K562 (cell line): Measurements from ENCODE around the gene SMG6. TPM values are rescaled to one million over a fixed set of nuclear protein-coding genes. Genes with fewer than 3 reads are reported as not detected.

Experiments used
- ATAC-seq: fragments of 200-7000 bp; cut with Tn5 transposase; 3 replicates; pipeline ENCODE4 v1.9.1; 2020; ENCODE audit warnings: moderate library complexity
- BruUV-seq: library from RNA; stranded (reverse); fragments of 400-500 nt; replicated peaks from 2 replicates; lab custom pipeline; 2021; lab: Mats Ljungman, UMichigan
- CTCF ChIA-PET: fragments of 300-600 bp; formaldehyde crosslinking; extraction: SDS; loops from one replicate; lab custom pipeline; 2021; ENCODE audit warnings: low intra/inter-chr PET ratio; lab: Yijun Ruan, JAX
- POLR2A ChIA-PET: fragments of 300-600, 350-650 bp; sonication (Branson Sonifier 250); formaldehyde crosslinking; extraction: SDS; loops from one replicate; lab custom pipeline; 2021; ENCODE audit warnings: antibody characterized with exemption, inconsistent platforms; lab: Yijun Ruan, JAX
- DNase-seq, 4 experiments: peaks; one replicate each; pipeline versions ENCODE4 v3.0.0 to v3.0.0-alpha.2; 2011 to 2018; ENCODE audit warnings: low spot score in 3 of 4, mixed read lengths in 3 of 4; ENCODE audit errors: extremely low read depth in 1 of 4
- FAIRE-seq: peaks from 2 replicates; lab custom pipeline; 2011; peaks lifted over from hg19 to GRCh38; lab: Jason Lieb, UNC
- H2AFZ ChIP-seq: 2 replicates; pipeline ENCODE4 v1.6.0; 2011; ENCODE audit warnings: low read depth, low read length, control low read depth, inconsistent platforms
- H3K27ac ChIP-seq: fragments of 200-600 bp; 3 replicates; pipeline ENCODE4 v1.8.0; 2011; ENCODE audit warnings: low read depth, mild to moderate bottlenecking, control low read depth, inconsistent platforms, low read length, moderate library complexity, mixed read lengths; ENCODE audit errors: extremely low read depth
- H3K27me3 ChIP-seq, 2 experiments: fragments of 300-600 bp in 1 of 2; 2 replicates in 1 of 2; 3 replicates in 1 of 2; pipeline versions ENCODE4 v1.6.0 to v1.8.0; 2011; ENCODE audit warnings: inconsistent platforms in 2 of 2, low read length in 2 of 2, mild to moderate bottlenecking in 1 of 2, mixed read lengths in 1 of 2, moderate library complexity in 1 of 2; ENCODE audit not compliant: control insufficient read depth in 2 of 2, insufficient read depth in 2 of 2
- H3K36me3 ChIP-seq: fragments of 300-600 bp; 3 replicates; pipeline ENCODE4 v1.8.0; 2011; ENCODE audit warnings: mild to moderate bottlenecking, low read length, inconsistent platforms; ENCODE audit not compliant: control insufficient read depth, insufficient read depth
- H3K4me1 ChIP-seq, 2 experiments: fragments of 200-600 bp in 1 of 2; replicated peaks in 1 of 2; 2 replicates in 1 of 2; 3 replicates in 1 of 2; pipeline versions ENCODE4 v1.5.1 to v1.8.0; 2011; ENCODE audit warnings: inconsistent platforms in 2 of 2, low read length in 2 of 2, mild to moderate bottlenecking in 1 of 2, mixed read lengths in 1 of 2, moderate library complexity in 1 of 2; ENCODE audit not compliant: control insufficient read depth in 2 of 2, insufficient read depth in 2 of 2
- H3K4me2 ChIP-seq: 2 replicates; pipeline ENCODE4 v1.6.1; 2011; ENCODE audit warnings: low read length, control low read depth, inconsistent platforms, mixed read lengths; ENCODE audit not compliant: insufficient read depth
- H3K4me3 ChIP-seq: fragments of 200-600 bp; sonication (generic), shearing (Covaris generic); 2 replicates; pipeline ENCODE4 v1.5.1; 2016; ENCODE audit warnings: control low read depth, inconsistent platforms
- H3K79me2 ChIP-seq: fragments of 200-600 bp; 3 replicates; pipeline ENCODE4 v1.8.0; 2011; ENCODE audit warnings: low read length, inconsistent platforms; ENCODE audit not compliant: control insufficient read depth, insufficient read depth
- H3K9ac ChIP-seq, 2 experiments: 2 replicates each; pipeline versions ENCODE4 v1.6.0 to v1.6.1; 2011; ENCODE audit warnings: low read depth in 2 of 2, low read length in 2 of 2, control low read depth in 1 of 2, inconsistent platforms in 1 of 2, mild to moderate bottlenecking in 1 of 2, mixed read lengths in 1 of 2; ENCODE audit not compliant: insufficient read depth in 1 of 2
- H3K9me1 ChIP-seq: one replicate; pipeline ENCODE4 v1.6.0; 2011; ENCODE audit warnings: inconsistent platforms, mild to moderate bottlenecking, low read length, moderate library complexity; ENCODE audit not compliant: control insufficient read depth, insufficient read depth
- H3K9me3 ChIP-seq: replicated peaks from 2 replicates; pipeline ENCODE4 v1.5.1; 2011; ENCODE audit warnings: low read depth, low read length, inconsistent platforms; ENCODE audit not compliant: control insufficient read depth, insufficient read depth
- H4K20me1 ChIP-seq: replicated peaks from 2 replicates; pipeline ENCODE4 v1.6.1; 2011; ENCODE audit warnings: low read length, inconsistent platforms, mixed read lengths; ENCODE audit not compliant: control insufficient read depth, insufficient read depth
- BCLAF1 ChIP-seq, 2 experiments: fragments of 450-650 bp in 1 of 2; IDR thresholded peaks; 2 replicates each; pipeline ENCODE4 v1.6.1; 2011 to 2017; ENCODE audit warnings: low read depth in 2 of 2, antibody characterized with exemption in 1 of 2, borderline replicate concordance in 1 of 2, low read length in 1 of 2, mild to moderate bottlenecking in 1 of 2, mixed read lengths in 1 of 2; ENCODE audit not compliant: control insufficient read depth in 1 of 2
- KDM1A ChIP-seq, 2 experiments: fragments of 450-650 bp; IDR thresholded peaks; 2 replicates each; pipeline ENCODE4 v1.6.1; 2016; ENCODE audit warnings: mild to moderate bottlenecking in 2 of 2
- WGBS: fragments of 100-300 bp; shearing (Covaris generic); methylation state at CpG from one replicate; pipeline ENCODE4 v1.1.6; 2016; ENCODE audit warnings: low coverage, mixed read lengths; ENCODE audit not compliant: insufficient coverage; ENCODE audit errors: missing lambda C conversion rate; 5-methylcytosine and 5-hydroxymethylcytosine counted together
- in situ Hi-C: fragments of 300-500 bp; cut with MboI; formaldehyde crosslinking; loops from 4 replicates; pipeline ENCODE4 v1.15.0; 2018; ENCODE audit warnings: inconsistent platforms, mixed read lengths
- intact Hi-C: fragments of 100-400 bp; cut with micrococcal nuclease; formaldehyde crosslinking; loops from 2 replicates; pipeline ENCODE4 v1.14.2; 2022
- polyA plus RNA-seq, 8 experiments: library from polyadenylated mRNA; depleted of rRNA in 4 of 8; stranded (reverse) in 5 of 8; unstranded in 3 of 8; fragments of >200 nt; fragmentation: Nextera tagmentation in 2 of 8; fragmentation: Illumina TruSeq in 1 of 8; extraction: Ambion mirVana in 2 of 8; extraction: Trizol in 1 of 8; gene quantifications; 2 replicates each; pipeline versions ENCODE4 v1.2.1 to v1.2.3, GENCODE V29; 2011 to 2014; ENCODE audit warnings: inconsistent platforms in 1 of 8, missing spikeins in 1 of 8
- total RNA-seq, 7 experiments: library from RNA; depleted of rRNA in 6 of 7; stranded (reverse); fragments of >200 nt in 6 of 7; fragmentation: Illumina TruSeq in 2 of 7; extraction: Trizol in 2 of 7; gene quantifications; 2 replicates each; pipeline versions ENCODE4 v1.2.1 to v1.2.3, GENCODE V29; 2011 to 2021; ENCODE audit warnings: low replicate concordance in 1 of 7

Gene SMG6
- total and polyA plus RNA-seq, 9 of the 15 experiments (the other 6 are each of a cell fraction or from before 2014, with no cell fraction given) = 0.44 to 13.9 (median 6.0) TPM

DNA sequence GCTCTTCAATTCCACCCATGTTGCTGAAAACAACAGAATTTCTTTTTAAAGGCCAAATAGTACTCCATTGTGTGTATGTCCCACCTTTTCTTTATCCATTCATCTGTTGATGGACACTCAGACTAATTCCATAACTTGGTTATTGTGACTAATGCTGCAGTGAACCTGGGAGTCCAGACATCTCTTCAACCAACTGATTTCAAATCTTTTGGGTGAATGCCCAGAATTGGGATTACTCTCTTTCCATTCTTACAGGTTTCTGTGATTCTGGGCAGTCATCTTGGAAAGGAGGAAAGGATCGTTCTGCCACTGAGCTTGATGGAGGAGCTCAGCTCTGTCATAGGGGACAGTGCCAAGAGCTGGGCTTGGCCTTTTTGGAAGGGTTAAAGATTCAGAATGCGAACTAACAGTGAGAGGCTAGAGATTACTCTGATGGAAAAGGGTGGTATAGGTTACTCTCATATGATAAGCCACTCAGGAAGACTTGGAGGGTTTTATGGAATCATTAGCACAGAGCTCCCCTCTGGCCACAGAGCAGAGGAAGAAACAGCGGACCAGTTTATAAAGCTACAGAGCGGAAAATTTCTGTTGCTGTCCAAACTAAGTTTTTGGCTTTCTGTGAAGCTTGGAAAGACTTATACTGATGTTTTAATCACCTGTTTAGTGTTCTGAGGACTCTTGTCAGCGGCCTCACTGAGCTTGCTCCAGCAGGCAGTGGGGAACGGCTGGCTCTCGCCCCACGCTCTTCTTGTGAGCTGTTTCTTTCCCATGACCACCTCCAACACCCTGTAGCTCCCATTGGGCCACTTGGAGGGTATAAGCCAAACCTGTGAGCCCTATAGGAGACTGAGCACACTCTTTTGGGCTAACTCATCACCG lies 200.4 kb downstream of the SMG6 start:
- no peak for TF ChIP-seq BCLAF1 (IDR thresholded peaks at IDR 0.05; ENCODE audit: borderline replicate concordance in 1 of 2, control insufficient read depth in 1 of 2, low read depth in 2 of 2, low read length in 1 of 2)
- TF ChIP-seq KDM1A (IDR thresholded peaks at IDR 0.05) = 0 out of 4 replicates have a peak, but pooled peaks of 1 of the 2 experiments have one; percentile 11
- ChIA-PET CTCF (no interaction called here), POLR2A (interaction anchor here (0.6 to 1.8 kb wide), 4 partner anchors 8 to 13 kb away, joined by 3 to 7 read pairs (median 4); no protein-coding TSS in a partner anchor)
- H4K20me1 ChIP-seq = no peaks in the 10 kb centered on the region
- ATAC-seq (no peak), DNase-seq (no peak), FAIRE-seq (no peak)
- WGBS = 88% methylated on average over 7 of the region's 9 CpGs
- no peaks in the 10 kb centered on the region for H3K9me1 ChIP-seq
- no peaks in the 10 kb centered on the region for H3K27me3 ChIP-seq
- no TSS peak for BruUV-seq
- no peaks in the 10 kb centered on the region for H3K79me2 ChIP-seq
- no peak overlapping the region for H2AFZ ChIP-seq
- H3K27ac ChIP-seq = no peak overlapping the region
- no peaks in the 10 kb centered on the region for H3K9me3 ChIP-seq
- H3K36me3 ChIP-seq = no peaks in the 10 kb centered on the region
- intact Hi-C loops (no loop called here), in situ Hi-C loops (no loop called here)
- no peak overlapping the region for H3K4me3 ChIP-seq
- H3K4me2 ChIP-seq = no peak overlapping the region
- no peak overlapping the region for H3K9ac ChIP-seq
- peaks cover 6% of the 10 kb centered on the region in 2 experiments; a peak in 3 of 5 replicates for H3K4me1 ChIP-seq
